ENCODE results near the gene RAMP3.

The RAMP3 gene

DNA sequence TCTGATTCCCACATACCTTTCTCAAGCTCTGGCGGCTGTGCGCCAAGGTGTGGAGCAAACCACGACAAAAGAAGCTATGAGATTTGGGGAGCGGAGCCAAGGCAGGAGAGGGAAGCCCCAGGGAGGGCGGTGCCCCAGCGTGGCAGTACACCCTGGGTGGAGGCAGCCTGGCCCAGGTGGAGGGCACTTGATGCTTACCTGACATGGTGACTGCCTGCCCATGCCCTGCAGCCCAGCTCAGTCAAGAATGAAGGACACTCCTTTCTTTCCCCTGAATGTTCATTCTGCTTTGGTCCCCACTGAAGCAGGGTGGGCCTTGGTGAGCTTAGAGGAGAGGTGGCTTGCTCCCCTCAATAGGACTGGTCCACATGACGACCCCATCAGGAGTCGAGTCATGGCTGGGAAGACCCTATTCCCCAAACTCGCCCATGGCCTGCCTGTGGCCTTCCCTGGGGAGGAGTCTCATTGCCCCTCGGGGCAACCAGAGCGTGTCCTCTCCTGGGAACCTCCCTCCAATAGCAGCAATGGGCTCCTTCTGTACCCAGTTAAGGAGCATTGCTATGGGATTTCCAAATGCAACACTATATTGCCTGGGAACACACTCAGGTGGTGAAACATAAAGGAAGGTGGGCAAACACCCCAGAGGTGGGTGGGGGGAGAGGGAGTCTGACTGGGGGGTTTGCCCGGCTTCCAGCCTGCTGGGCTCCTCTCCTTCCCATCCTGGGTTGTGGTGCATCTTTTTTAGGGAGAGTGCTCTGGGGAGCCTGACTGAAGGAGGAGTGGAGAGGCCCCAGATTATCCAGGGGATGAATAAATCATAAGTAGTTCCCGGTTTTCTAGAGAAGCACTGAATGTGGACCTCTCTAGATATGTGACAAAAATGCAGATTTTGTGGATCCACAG lies 22.7 kb downstream of the RAMP3 start:
- no peak overlapping the region for H3K4me3 ChIP-seq (ENCODE audit: low read depth, low read length)
- TF ChIP-seq CTCF (IDR thresholded peaks at IDR 0.05; ENCODE audit: low read depth, low read length): no peak

DNA sequence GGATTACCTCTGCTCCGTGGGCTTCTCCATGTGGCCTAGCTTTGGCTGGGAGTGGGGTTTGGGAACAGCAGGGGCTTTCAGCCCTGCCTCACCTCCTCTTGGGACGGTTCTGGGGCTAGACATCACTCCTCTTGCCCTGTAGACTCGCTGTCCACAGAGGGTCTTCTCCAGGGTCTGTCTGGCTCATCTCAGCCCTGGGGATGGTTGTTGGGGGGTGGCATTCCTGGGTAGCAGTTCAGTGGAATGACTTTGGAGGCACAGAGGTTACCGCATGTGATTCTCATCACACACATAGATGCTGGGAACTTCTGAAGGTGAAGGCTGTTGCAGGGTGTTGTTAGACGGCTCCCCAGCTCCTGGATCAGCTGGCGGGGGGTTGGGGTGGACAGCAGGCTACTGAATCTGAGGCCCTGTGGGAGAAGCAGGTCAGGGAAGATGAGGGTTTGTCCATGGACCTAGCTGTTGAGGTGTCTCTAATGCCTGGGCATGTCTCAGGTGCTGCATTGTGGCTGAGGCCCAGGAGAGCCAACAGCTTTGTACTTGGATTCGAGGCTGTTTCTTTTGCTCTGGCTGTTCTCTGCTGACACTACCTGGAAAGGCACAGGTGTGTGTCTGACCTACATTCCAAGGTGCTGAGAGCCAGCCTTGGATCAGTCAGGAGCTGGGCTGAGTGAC lies 23.8 kb downstream of the RAMP3 start:
- H3K4me3 ChIP-seq (ENCODE audit: low read depth, low read length): no peak overlapping the region
- no peak for TF ChIP-seq CTCF (IDR thresholded peaks at IDR 0.05; ENCODE audit: low read depth, low read length)

GRCh38 chr7:45181991-45182855 lies 24.6 kb downstream of the RAMP3 start:
- no peak overlapping the region for H3K4me3 ChIP-seq (ENCODE audit: low read depth, low read length)
- TF ChIP-seq CTCF (IDR thresholded peaks at IDR 0.05; ENCODE audit: low read depth, low read length): no peak

- TF ChIP-seq CTCF (IDR thresholded peaks at IDR 0.05; ENCODE audit: low read depth, low read length): no peak
Measured at GRCh38 chr7:45182856-45183710, 25.5 kb downstream of the RAMP3 start.

DNA sequence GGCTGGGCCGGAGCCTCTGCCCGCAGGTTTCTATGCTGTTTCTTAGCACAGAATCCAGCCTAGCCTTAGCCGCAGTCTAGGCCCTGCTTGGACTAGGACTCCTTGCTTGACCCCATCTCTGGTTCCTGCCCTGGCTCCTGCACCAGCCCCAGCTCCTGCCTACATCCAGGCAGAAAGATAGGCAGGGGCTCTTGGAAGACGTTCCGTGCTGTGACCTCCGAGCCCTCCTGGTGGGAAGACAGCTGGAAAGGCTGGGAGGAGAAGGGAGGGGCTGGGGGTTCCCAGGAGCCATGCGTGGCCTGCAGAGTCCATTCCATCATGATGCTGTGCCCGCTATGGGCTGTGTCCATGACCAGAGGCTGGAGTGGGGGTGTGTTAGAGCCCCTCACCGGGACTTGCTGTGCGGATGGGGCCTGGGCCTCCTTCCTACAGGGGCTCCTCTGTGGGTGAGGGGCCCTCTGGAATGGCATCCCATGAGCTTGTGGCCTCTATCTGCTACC lies 26.2 kb downstream of the RAMP3 start:
- no peak overlapping the region for H3K4me3 ChIP-seq (ENCODE audit: low read depth, low read length)
- no peak for TF ChIP-seq CTCF (IDR thresholded peaks at IDR 0.05; ENCODE audit: low read depth, low read length)

More at GRCh38 chr7:45182856-45183710, 25.5 kb downstream of the RAMP3 start:
- H3K4me3 ChIP-seq (ENCODE audit: low read depth, low read length): no peak overlapping the region

DNA sequence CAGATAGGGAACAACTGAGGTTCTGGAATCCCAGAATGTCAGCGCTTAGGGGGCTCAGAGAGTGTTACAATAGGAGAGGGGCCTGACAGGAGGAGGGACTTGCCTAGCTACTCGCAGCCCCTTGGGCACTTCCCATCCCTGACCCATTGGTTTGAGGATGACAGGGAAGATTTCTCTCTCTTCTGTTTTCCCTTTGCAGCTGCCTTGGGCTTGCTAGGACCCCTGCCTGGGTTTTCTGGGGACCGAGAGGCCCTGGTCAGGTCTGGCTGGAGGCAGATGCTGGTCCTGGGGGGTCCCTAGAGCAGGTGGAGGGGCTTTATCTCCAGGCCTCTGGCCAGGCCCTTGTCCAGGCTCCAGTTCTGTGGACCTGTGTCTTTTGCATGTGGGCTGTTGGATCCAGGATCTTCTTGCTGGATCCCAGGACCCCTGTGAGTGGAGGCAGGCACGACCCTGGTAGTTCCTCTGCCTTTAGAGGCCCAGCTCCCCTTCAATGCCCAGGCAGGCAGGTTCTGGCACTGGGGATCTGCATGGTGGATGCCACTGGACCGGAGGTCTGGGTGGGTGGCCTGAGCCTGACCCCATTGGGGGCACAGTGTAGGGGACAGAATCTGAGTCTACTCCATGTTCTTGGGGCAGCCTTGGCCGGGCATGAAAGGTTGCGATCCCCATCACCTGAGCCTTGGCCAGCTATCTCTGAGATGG lies 26.9 kb downstream of the RAMP3 start:
- H3K4me3 ChIP-seq (ENCODE audit: low read depth, low read length): no peak overlapping the region
- TF ChIP-seq CTCF (IDR thresholded peaks at IDR 0.05; ENCODE audit: low read depth, low read length): no peak
